ACHN (cell line): ENCODE results near the gene CAV1.
"Not testable (repeated sequence)": the region's sequence is repeated elsewhere in the genome, so short reads cannot be mapped to it uniquely, and the experiment has no call there.

Experiments
- DNase-seq: peaks from one replicate; pipeline ENCODE4 v3.0.0-alpha.2; 2015
- in situ Hi-C: cut with HindIII; loops from 2 replicates; pipeline ENCODE4 v1.10.0; 2017; ENCODE audit warnings: low sequenced_read_pairs, low pct_ligation_motif_present, low pct_unique_long_range_greater_than_20kb

CAV1 gene

GRCh38 chr7:116587200-116587599 is 62.4 kb downstream of the CAV1 start:
- DNase-seq = not testable (repeated sequence)
- in situ Hi-C loops = loop anchor here (25.0 kb wide), 2 partner anchors 225 to 425 kb away; no protein-coding TSS in a partner anchor

DNA sequence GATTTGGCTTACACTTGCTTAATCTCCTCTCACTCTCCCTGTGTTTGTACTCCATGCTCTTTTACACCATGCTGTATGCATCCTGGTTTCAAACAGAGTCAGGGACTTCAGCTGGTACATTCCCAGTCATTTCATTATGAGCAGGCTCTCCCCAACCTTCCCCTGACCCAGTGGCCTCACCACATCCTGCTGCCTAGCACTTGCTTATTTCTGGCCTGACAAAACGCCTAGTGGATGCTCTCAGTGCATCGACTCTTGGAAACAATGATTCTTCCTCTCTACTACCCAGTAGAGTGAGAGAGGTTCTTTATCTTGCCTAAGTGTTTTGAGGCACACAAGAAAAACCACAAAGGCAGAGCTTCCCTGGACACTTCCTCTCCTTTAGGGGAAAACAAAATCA is 63.4 kb downstream of the CAV1 start:
- peak; percentile 38 for DNase-seq
- in situ Hi-C loops = loop anchor here (25.0 kb wide), 2 partner anchors 224 to 426 kb away; no protein-coding TSS in a partner anchor

GRCh38 chr7:116588641-116589594 is 64.1 kb downstream of the CAV1 start:
- in situ Hi-C loops = loop anchor here (25.0 kb wide), 2 partner anchors 223 to 427 kb away; no protein-coding TSS in a partner anchor
- DNase-seq = peak; percentile 82

DNA sequence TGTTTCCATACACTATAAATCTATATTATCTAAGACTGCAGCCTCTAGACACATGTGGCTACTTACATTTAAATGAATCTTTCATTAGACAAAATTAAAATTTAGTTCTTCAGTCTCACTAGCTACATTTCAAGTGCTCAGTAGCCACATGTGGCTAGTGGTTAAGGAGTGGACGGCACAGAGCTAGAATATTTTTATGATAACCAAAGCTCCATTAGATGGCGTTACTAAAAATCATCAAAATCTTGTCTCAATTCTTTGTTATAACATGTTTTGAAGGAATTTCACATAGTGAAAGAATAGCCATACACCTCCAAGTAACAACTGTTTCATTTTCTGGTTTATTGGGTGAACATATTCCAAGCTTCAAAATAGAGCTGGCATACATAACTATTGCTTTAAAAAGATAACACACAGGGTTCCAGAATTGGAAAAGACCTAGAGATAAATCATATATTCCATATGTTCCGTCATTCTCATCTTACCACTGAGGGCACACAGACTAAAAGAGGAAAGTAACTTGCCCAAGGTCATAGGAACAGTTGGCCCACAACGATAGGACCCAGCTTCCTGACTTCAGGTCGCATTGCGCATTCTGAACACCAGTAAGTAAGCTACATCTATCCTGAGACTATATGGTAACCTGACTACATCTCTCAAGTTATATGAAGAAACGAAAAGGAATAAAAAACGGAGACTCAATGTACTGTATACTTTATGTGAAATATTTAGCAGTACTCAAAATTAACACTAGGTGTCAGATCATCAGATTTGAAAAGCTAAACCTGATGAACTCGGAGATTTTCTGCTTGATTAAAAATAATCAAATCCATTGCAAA is 66.6 kb downstream of the CAV1 start:
- peak; percentile 76 for DNase-seq
- in situ Hi-C loops = loop anchor here (25.0 kb wide), 2 partner anchors 221 to 429 kb away; no protein-coding TSS in a partner anchor

- in situ Hi-C loops = loop anchor here (25.0 kb wide), 2 partner anchors 220 to 430 kb away; no protein-coding TSS in a partner anchor
- no peak for DNase-seq
These were observed 67.2 kb downstream of the CAV1 start for GRCh38 chr7:116592041-116592355.

DNA sequence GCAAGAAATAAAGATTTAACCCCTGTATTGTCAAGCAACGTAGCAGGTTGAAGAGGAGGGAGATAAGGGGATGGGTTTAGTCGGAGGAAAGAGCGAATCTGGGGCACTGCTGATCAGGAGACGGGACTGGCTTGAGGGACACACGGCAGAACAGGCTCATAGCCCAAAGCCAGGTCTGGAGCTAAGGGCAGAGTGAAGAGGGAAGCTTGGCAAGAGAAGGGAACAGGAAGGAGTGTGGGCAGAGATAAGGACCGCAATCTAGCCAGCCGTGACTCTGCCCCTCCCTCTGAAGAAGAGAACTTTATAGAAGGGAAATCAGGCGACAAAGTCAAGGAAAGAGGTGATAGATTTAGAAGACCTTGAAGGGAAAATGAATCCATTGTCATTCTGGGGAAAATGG is 67.6 kb downstream of the CAV1 start:
- peak; percentile 67 for DNase-seq
- in situ Hi-C loops = loop anchor here (25.0 kb wide), 2 partner anchors 220 to 430 kb away; no protein-coding TSS in a partner anchor

GRCh38 chr7:116593359-116594075 is 68.7 kb downstream of the CAV1 start:
- in situ Hi-C loops = loop anchor here (25.0 kb wide), 2 partner anchors 219 to 431 kb away; no protein-coding TSS in a partner anchor
- DNase-seq = no peak

GRCh38 chr7:116595063-116595462 is 70.2 kb downstream of the CAV1 start:
- in situ Hi-C loops = loop anchor here (25.0 kb wide), 2 partner anchors 217 to 433 kb away; no protein-coding TSS in a partner anchor
- DNase-seq = no peak

GRCh38 chr7:116597384-116597783 is 72.5 kb downstream of the CAV1 start:
- DNase-seq = no peak
- in situ Hi-C loops = loop anchor here (25.0 kb wide), 2 partner anchors 215 to 435 kb away; no protein-coding TSS in a partner anchor

DNA sequence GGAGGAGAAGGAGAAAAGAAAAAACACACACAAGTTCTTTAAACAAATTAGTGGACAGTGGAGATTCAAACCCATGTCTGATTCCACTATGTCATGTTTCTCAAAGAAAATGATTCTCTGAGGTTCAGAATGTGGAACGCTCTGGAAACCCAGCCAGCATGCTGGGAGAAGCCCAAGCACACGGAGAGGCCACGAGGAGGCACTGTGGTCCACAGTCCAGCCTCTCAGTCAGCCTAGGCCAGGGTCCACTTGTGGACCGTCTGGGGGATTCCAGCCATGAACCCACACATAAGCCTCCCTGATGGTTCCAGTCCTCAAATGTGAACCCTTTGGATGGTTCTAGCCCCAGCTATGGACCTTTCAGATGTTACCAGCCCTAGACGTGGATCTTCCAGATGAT is 73.4 kb downstream of the CAV1 start:
- in situ Hi-C loops = loop anchor here (25.0 kb wide), 2 partner anchors 214 to 436 kb away; no protein-coding TSS in a partner anchor
- DNase-seq = no peak

DNA sequence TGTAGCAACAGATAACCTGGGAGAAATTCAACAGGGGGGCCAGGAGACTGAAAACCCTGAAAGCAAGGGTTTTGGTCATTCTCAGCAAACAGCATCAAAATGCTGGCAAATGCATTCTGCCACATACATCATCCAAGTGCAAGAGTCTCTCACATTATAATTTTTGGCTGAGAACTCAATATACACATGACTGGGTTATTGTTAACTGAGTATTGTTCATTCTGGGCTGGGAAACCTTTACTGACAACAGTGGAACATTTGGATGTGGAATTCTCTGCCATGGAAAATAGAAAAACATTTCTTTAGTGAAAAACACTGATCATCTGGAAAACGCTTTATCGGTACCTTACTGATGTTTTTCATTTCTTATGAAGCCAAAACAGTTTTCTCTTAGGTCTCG is 74.0 kb downstream of the CAV1 start:
- no peak for DNase-seq
- in situ Hi-C loops = loop anchor here (25.0 kb wide), 2 partner anchors 213 to 437 kb away; no protein-coding TSS in a partner anchor

GRCh38 chr7:116601426-116601825 is 76.6 kb downstream of the CAV1 start:
- DNase-seq = no peak
- in situ Hi-C loops = no loop called here

DNA sequence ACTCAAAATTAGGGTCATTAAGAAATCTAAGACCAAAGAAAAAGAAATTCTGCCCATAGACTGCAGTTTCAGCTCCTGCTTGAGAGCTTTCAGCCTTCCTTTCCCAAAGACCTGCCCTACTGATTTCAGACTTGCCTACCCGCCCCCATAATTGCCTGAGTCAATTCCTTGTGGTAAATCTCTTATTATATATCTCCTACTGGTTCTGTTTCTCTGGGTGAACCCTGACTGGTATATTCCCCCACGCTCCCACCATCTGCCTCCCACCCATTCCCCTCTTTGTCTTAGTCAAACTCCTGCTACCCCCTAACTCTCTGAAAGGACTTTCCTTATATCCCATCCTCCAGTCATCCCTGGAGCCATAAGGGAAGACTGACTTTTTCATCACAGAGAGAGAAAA is 82.5 kb downstream of the CAV1 start:
- in situ Hi-C loops = no loop called here
- DNase-seq = no peak

GRCh38 chr7:116610210-116610609 is 85.4 kb downstream of the CAV1 start:
- in situ Hi-C loops = no loop called here
- DNase-seq = no peak

- no peak for DNase-seq
- in situ Hi-C loops = no loop called here
These were observed 85.9 kb downstream of the CAV1 start for GRCh38 chr7:116610721-116611120.
